Ishikawa (cell line): ENCODE measurements around the gene PLPPR3.

Experiments
- CEBPB ChIP-seq: IDR thresholded peaks from 2 replicates; pipeline ENCODE4 v1.6.1; 2012
- CREB1 ChIP-seq: IDR thresholded peaks from 2 replicates; pipeline ENCODE4 v1.6.1; 2012; ENCODE audit warnings: low read depth
- EGR1 ChIP-seq: IDR thresholded peaks from 2 replicates; pipeline ENCODE4 v1.6.1; 2012
- FOXM1 ChIP-seq: IDR thresholded peaks from 2 replicates; pipeline ENCODE4 v1.6.1; 2012; ENCODE audit warnings: low read depth, borderline replicate concordance
- MAX ChIP-seq: IDR thresholded peaks from 2 replicates; pipeline ENCODE4 v1.6.1; 2012
- NFIC ChIP-seq: IDR thresholded peaks from 2 replicates; pipeline ENCODE4 v1.6.1; 2012
- RAD21 ChIP-seq: IDR thresholded peaks from 2 replicates; pipeline ENCODE4 v1.6.1; 2012; ENCODE audit warnings: low read depth
- REST ChIP-seq: IDR thresholded peaks from 2 replicates; pipeline ENCODE4 v1.6.1; 2012; ENCODE audit warnings: low read depth, mild to moderate bottlenecking
- TAF1 ChIP-seq: IDR thresholded peaks from 2 replicates; pipeline ENCODE4 v1.6.1; 2012; ENCODE audit warnings: low read depth, mild to moderate bottlenecking
- TEAD4 ChIP-seq: IDR thresholded peaks from 2 replicates; pipeline ENCODE4 v1.6.1; 2012
- USF1 ChIP-seq: IDR thresholded peaks from 2 replicates; pipeline ENCODE4 v1.6.1; 2012
- YY1 ChIP-seq: IDR thresholded peaks from 2 replicates; pipeline ENCODE4 v1.6.1; 2012; ENCODE audit warnings: low read depth

- no peak for TF ChIP-seq REST
- no peak for TF ChIP-seq CREB1
- TF ChIP-seq USF1, result no peak
- TF ChIP-seq YY1, result no peak
- TF ChIP-seq RAD21, result no peak
- TF ChIP-seq EGR1, result no peak
- TF ChIP-seq FOXM1, result no peak
- TF ChIP-seq TEAD4, result no peak
- no peak for TF ChIP-seq MAX
- TF ChIP-seq CEBPB, result no peak
- TF ChIP-seq TAF1, result no peak
- peak; percentile 71 for TF ChIP-seq NFIC
Measured at GRCh38 chr19:870963-871401, 49.2 kb upstream of the PLPPR3 start.
